Neural cell (in vitro differentiated cells): ENCODE measurements around the gene OSBPL8. TPM values are rescaled to one million over a fixed set of nuclear protein-coding genes. Genes with fewer than 3 reads are reported as not detected.

Experiments
- H2AFZ ChIP-seq: fragments of 200-600, 300-800 bp; sonication (generic), shearing (Covaris generic); 2 replicates; pipeline ENCODE4 v1.6.0; 2014; ENCODE audit warnings: low read depth, mild to moderate bottlenecking, antibody characterized with exemption, low read length, moderate library complexity
- H3F3A ChIP-seq: fragments of 200-600 bp; shearing (Covaris generic); 2 replicates; pipeline ENCODE4 v1.6.1; 2016; ENCODE audit warnings: mild to moderate bottlenecking, moderate library complexity, mixed read lengths, antibody characterized with exemption, low read length; ENCODE audit not compliant: insufficient read depth, poor library complexity, severe bottlenecking
- H3K27ac ChIP-seq: fragments of 200-600, 300-800 bp; sonication (generic), shearing (Covaris generic); 2 replicates; pipeline ENCODE4 v1.5.1; 2014; ENCODE audit warnings: mild to moderate bottlenecking, low read length, moderate library complexity
- H3K27me3 ChIP-seq: fragments of 300-800, 200-600 bp; sonication (generic), shearing (Covaris generic); 2 replicates; pipeline ENCODE4 v1.6.0; 2014; ENCODE audit warnings: mild to moderate bottlenecking, low read depth, low read length, moderate library complexity; ENCODE audit not compliant: insufficient read depth
- H3K36me3 ChIP-seq: fragments of 300-800, 200-600 bp; sonication (generic), shearing (Covaris generic); 2 replicates; pipeline ENCODE4 v1.5.1; 2014; ENCODE audit warnings: mild to moderate bottlenecking, antibody characterized with exemption, low read length, moderate library complexity; ENCODE audit not compliant: insufficient read depth
- H3K4me2 ChIP-seq: fragments of 300-800, 200-600 bp; sonication (generic), shearing (Covaris generic); 2 replicates; pipeline ENCODE4 v1.6.0; 2014; ENCODE audit warnings: mild to moderate bottlenecking, low read length
- H3K4me3 ChIP-seq: fragments of 300-800, 200-600 bp; sonication (generic), shearing (Covaris generic); 2 replicates; pipeline ENCODE4 v1.5.1; 2014; ENCODE audit warnings: mild to moderate bottlenecking, low read length, moderate library complexity
- H3K79me2 ChIP-seq: fragments of 200-600 bp; shearing (Covaris generic); replicated peaks from 2 replicates; pipeline ENCODE4 v1.6.0; 2014; ENCODE audit warnings: mild to moderate bottlenecking, low read length, moderate library complexity; ENCODE audit not compliant: insufficient read depth
- H3K9ac ChIP-seq: fragments of 300-800, 200-600 bp; sonication (generic), shearing (Covaris generic); 2 replicates; pipeline ENCODE4 v1.6.1; 2016; ENCODE audit warnings: mild to moderate bottlenecking, low read length, mixed read lengths
- H3K9me2 ChIP-seq: fragments of 200-600 bp; shearing (Covaris generic); 2 replicates; pipeline ENCODE4 v1.6.1; 2016; ENCODE audit warnings: mild to moderate bottlenecking, low read length, mixed read lengths; ENCODE audit not compliant: insufficient read depth
- H3K9me3 ChIP-seq: fragments of 200-600, 300-800 bp; sonication (generic), shearing (Covaris generic); 2 replicates; pipeline ENCODE4 v1.6.1; 2016; ENCODE audit warnings: mild to moderate bottlenecking, mixed run types, low read length, moderate library complexity, mixed read lengths
- H4K20me1 ChIP-seq: fragments of 200-600 bp; shearing (Covaris generic); 2 replicates; pipeline ENCODE4 v1.6.1; 2016; ENCODE audit warnings: mild to moderate bottlenecking, mixed run types; ENCODE audit not compliant: insufficient read depth
- EP300 ChIP-seq: fragments of 450-650 bp; conservative IDR thresholded peaks from 2 replicates; pipeline ENCODE4 v1.6.1; 2014; ENCODE audit warnings: antibody characterized with exemption, mild to moderate bottlenecking, moderate library complexity; ENCODE audit not compliant: poor library complexity, severe bottlenecking
- EZH2 ChIP-seq: fragments of 200-600, 300-800 bp; shearing (Covaris generic), sonication (generic); IDR thresholded peaks from 2 replicates; pipeline ENCODE4 v1.6.1; 2014; ENCODE audit warnings: antibody characterized with exemption, low read length, borderline replicate concordance, mild to moderate bottlenecking; ENCODE audit not compliant: insufficient read depth, poor library complexity, severe bottlenecking
- MXI1 ChIP-seq: fragments of 450-650 bp; conservative IDR thresholded peaks from 2 replicates; pipeline ENCODE4 v1.6.1; 2014; ENCODE audit warnings: antibody characterized with exemption, mild to moderate bottlenecking; ENCODE audit not compliant: poor library complexity, severe bottlenecking
- POLR2AphosphoS5 ChIP-seq: IDR thresholded peaks from 2 replicates; pipeline ENCODE4 v1.6.1; 2012
- RAD21 ChIP-seq: fragments of 450-650 bp; conservative IDR thresholded peaks from 2 replicates; pipeline ENCODE4 v1.6.1; 2014; ENCODE audit warnings: antibody characterized with exemption, mild to moderate bottlenecking, moderate library complexity
- SMC3 ChIP-seq: fragments of 450-650 bp; conservative IDR thresholded peaks from 2 replicates; pipeline ENCODE4 v1.6.1; 2014; ENCODE audit warnings: antibody characterized with exemption, mild to moderate bottlenecking, moderate library complexity; ENCODE audit not compliant: poor library complexity
- TAF1 ChIP-seq: IDR thresholded peaks from 2 replicates; pipeline ENCODE4 v1.6.1; 2012; ENCODE audit warnings: low read depth
- polyA plus RNA-seq: library from polyadenylated mRNA; depleted of rRNA; stranded (reverse); fragments of >200 nt; gene quantifications from 2 replicates; pipeline ENCODE4 v1.2.3, GENCODE V29; 2014
- TF ChIP-seq, protein P1 (sequence below): fragments of 450-650 bp; IDR thresholded peaks from 2 replicates; pipeline ENCODE4 v1.5.1; 2014; ENCODE audit warnings: antibody characterized with exemption, mild to moderate bottlenecking, moderate library complexity; ENCODE audit not compliant: poor library complexity, severe bottlenecking
- TF ChIP-seq, protein P2 (sequence below): IDR thresholded peaks from 2 replicates; pipeline ENCODE4 v1.6.1; 2012; ENCODE audit warnings: borderline replicate concordance

The OSBPL8 gene
- polyA plus RNA-seq, 1 donor from 2014 or later = 126 TPM

DNA sequence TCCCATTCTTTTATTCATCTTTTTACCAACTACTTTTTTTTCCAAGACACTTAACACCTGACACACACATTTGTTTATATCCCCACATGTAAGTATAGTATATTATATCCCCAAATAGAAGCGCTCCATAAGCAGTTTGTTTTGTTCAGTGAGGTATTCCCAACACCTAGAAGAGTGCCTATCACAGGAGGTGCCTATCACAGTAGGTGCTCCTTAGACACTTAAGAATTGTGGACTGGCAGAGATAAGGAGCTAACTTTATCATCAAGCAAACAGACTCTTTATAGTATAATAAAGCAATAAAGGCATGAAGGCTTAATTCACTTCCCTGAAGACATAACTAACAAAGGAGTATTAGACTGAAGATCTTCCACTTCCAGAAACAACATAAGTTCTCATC lies 29.1 kb downstream of the OSBPL8 start:
- Histone ChIP-seq H3K79me2 (peaks cover 46% of the 10 kb centered on the region), H3K4me3 (no peak overlapping the region), H3K27ac (no peak overlapping the region), H3K27me3 (no peaks in the 10 kb centered on the region), H4K20me1 (no peaks in the 10 kb centered on the region), H3K9me3 (no peaks in the 10 kb centered on the region), H2AFZ (no peak overlapping the region), H3K9me2 (no peaks in the 10 kb centered on the region), H3K36me3 (no peaks in the 10 kb centered on the region), H3F3A (peaks cover 3% of the 10 kb centered on the region), H3K4me2 (no peak overlapping the region), H3K9ac (no peak overlapping the region)
- TF ChIP-seq EP300 (no peak), EZH2 (no peak), MXI1 (no peak)

GRCh38 chr12:76529226-76529918 lies 30.2 kb downstream of the OSBPL8 start:
- Histone ChIP-seq H3K36me3 (no peaks in the 10 kb centered on the region), H3K9me3 (no peaks in the 10 kb centered on the region), H3K27me3 (no peaks in the 10 kb centered on the region), H3K9me2 (no peaks in the 10 kb centered on the region), H3K79me2 (peaks cover 35% of the 10 kb centered on the region), H3K4me2 (no peak overlapping the region), H2AFZ (no peak overlapping the region), H4K20me1 (no peaks in the 10 kb centered on the region), H3K9ac (no peak overlapping the region), H3F3A (peaks cover 3% of the 10 kb centered on the region), H3K27ac (no peak overlapping the region), H3K4me3 (no peak overlapping the region)
- TF ChIP-seq MXI1 = no peak
- TF ChIP-seq POLR2AphosphoS5 = no peak
- no peak for TF ChIP-seq TAF1
- no peak for TF ChIP-seq RAD21
- TF ChIP-seq EP300 = no peak
- no peak for TF ChIP-seq SMC3
- TF ChIP-seq, protein P1, sequence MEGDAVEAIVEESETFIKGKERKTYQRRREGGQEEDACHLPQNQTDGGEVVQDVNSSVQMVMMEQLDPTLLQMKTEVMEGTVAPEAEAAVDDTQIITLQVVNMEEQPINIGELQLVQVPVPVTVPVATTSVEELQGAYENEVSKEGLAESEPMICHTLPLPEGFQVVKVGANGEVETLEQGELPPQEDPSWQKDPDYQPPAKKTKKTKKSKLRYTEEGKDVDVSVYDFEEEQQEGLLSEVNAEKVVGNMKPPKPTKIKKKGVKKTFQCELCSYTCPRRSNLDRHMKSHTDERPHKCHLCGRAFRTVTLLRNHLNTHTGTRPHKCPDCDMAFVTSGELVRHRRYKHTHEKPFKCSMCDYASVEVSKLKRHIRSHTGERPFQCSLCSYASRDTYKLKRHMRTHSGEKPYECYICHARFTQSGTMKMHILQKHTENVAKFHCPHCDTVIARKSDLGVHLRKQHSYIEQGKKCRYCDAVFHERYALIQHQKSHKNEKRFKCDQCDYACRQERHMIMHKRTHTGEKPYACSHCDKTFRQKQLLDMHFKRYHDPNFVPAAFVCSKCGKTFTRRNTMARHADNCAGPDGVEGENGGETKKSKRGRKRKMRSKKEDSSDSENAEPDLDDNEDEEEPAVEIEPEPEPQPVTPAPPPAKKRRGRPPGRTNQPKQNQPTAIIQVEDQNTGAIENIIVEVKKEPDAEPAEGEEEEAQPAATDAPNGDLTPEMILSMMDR = no peak
- TF ChIP-seq, protein P2, sequence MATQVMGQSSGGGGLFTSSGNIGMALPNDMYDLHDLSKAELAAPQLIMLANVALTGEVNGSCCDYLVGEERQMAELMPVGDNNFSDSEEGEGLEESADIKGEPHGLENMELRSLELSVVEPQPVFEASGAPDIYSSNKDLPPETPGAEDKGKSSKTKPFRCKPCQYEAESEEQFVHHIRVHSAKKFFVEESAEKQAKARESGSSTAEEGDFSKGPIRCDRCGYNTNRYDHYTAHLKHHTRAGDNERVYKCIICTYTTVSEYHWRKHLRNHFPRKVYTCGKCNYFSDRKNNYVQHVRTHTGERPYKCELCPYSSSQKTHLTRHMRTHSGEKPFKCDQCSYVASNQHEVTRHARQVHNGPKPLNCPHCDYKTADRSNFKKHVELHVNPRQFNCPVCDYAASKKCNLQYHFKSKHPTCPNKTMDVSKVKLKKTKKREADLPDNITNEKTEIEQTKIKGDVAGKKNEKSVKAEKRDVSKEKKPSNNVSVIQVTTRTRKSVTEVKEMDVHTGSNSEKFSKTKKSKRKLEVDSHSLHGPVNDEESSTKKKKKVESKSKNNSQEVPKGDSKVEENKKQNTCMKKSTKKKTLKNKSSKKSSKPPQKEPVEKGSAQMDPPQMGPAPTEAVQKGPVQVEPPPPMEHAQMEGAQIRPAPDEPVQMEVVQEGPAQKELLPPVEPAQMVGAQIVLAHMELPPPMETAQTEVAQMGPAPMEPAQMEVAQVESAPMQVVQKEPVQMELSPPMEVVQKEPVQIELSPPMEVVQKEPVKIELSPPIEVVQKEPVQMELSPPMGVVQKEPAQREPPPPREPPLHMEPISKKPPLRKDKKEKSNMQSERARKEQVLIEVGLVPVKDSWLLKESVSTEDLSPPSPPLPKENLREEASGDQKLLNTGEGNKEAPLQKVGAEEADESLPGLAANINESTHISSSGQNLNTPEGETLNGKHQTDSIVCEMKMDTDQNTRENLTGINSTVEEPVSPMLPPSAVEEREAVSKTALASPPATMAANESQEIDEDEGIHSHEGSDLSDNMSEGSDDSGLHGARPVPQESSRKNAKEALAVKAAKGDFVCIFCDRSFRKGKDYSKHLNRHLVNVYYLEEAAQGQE = no peak
- TF ChIP-seq EZH2 = no peak
